ENCODE data around the gene MYH9.

- TF ChIP-seq CTCF (IDR thresholded peaks at IDR 0.05) (no peak), POLR2A (IDR thresholded peaks at IDR 0.05) (no peak)
Observed at GRCh38 chr22:36281781-36282327, 105.9 kb downstream of the MYH9 start.
